H4 (cell line): ENCODE results near the gene HIRA. TPM values are rescaled to one million over a fixed set of nuclear protein-coding genes. Genes with fewer than 3 reads are reported as not detected.

Experiments
- DNase-seq: peaks from one replicate; pipeline ENCODE4 v3.0.0-alpha.2; 2015; ENCODE audit warnings: low spot score
- total RNA-seq: library from RNA; depleted of rRNA; stranded (reverse); fragments of >200 nt; shearing (Covaris generic); gene quantifications from 2 replicates; pipeline ENCODE4 v1.2.3, GENCODE V29; 2014

The HIRA gene
- total RNA-seq, 1 experiment from 2014 or later = 10.0 TPM

DNA sequence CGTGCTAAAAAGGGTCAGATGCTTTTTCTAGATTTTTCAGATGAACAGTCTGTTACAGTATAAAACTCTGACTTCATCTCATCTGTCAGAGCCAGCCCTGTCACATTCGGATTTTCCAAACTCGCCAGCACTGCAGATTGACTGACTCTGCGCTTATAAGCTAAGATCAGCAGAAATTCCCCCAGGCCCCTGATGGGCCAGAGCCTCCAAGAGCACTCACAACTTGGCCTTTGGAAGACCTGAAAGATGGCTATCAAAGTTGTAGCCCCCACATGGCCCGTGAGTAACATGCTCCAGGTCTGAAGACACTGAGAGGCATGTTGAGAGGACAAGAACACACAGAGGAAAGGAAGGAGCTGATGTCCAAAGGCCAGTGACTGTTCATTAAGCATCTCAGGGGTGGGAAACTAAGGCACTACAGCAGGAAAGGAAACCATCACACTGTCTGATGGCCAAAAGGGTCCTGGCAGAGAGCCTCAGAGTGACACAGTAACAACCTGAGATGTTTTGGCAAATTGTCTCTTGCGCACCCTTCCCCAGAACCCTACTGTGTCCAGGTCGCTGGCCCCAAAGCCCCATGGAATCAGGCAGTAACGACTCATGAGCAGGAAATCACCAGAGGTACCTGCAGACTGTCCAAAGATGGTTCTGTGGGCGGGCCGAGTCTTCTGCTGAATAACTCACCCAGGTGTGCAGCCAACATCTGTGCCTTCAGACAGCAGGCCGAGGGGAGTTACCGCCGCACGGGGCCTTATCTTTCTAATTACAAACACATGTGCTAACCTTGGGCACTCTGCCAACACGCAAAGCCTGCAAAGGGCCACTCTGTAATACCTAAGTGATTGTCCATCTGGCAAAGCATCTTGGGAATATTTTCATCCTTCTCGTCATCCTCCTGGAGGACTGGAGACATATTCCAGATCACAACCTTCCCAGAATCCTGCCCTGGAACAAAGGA is 23.6 kb downstream of the HIRA start:
- no peak for DNase-seq

DNA sequence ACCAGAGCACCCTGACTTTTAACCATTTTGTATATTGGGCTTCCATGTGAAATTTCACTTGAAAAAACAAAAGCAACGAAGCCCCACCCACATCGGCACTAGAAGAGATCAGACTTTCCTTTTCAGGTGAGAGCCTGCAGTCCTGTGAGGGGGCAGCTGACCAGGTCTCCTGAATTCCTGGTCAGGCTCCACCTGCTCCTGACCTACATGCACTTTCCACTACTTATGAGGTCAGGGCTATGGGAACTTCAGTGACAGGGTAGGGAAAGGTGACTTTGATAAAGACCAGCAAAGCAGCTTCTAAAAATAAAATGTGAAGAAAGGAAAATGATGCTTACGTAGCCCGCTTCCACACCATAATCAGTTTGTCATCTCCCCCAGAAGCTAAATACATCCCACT is 24.7 kb downstream of the HIRA start:
- no peak for DNase-seq

DNA sequence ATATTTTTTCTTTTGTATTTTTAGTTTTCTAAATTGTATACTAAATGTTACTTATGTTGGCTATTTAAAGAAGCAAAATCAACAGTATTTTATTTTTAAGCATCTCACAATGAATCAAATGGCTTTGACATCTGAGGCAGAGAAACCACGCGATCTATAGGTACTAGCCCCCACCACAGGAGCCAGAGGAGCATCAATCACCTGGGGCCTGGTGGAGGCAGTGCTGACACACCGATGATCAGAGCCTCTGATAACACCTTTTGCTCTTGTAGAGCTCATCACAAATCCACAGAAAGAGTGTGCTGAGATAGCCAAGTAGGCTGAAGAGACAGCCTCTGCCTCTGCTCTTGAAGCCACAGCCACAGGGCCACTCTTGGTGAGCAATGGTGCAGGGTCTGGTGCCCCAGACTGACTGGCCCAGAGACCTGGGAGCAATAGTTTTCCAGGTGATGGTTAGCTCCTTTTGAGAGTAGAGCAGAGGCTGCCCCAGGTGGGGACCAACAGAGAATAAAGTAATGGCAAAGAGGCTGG is 25.2 kb downstream of the HIRA start:
- DNase-seq = no peak

DNA sequence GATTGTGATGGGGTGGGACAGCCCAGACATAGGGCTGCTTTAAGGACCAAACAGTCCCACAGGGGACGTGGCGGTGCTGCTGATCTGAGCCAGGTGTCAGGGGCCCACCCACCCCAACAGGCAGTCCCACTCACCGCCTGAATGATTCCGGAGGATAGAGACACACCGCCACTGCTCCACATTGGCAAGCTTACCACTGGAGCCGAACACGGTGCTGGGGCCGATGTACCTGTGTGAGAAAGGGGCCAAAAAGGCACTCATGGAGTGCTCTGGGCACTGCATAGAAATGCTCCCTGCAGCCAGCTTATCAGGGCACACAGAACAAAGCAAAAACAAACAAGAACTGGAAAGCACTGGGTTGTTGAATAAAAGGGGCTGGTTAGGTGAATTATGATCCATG is 25.9 kb downstream of the HIRA start:
- DNase-seq = no peak

DNA sequence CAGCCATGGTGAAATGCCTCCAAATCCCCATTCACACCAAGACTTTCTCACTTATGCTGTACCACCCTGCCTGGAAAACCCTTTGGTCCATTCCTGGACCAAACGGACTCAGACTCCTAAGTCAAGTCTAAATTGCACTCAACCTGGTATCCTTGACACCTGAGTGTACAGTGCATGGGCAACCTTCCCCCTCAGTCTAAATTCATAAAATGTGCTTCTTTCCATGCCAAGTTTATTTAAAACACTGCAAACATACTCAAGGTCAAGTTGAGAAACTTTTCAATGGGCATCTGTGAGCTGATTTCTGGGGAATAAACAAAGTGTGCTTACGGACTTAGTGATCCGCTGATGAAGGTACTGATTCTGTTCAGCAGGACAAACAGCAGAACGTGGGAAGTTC is 26.4 kb downstream of the HIRA start:
- DNase-seq = no peak

DNA sequence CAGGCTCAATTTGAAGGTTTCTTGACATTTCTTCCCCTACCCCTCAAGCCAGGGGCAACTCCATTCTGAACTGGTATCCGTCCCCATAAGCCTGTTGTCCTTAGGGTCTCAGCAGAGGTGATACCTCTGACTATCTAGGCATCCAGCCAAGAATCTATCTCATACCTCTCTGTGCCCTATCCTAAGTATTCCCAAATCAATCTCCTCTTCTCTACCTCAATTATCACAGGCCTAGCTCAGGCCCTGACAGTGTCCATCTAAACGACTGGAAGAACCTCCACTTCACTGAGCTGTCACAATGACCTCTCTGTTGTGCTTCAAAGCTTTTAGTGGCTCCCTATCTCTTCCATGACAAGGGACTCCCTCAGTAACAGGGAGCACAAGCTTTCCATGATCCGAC is 26.9 kb downstream of the HIRA start:
- DNase-seq = no peak

DNA sequence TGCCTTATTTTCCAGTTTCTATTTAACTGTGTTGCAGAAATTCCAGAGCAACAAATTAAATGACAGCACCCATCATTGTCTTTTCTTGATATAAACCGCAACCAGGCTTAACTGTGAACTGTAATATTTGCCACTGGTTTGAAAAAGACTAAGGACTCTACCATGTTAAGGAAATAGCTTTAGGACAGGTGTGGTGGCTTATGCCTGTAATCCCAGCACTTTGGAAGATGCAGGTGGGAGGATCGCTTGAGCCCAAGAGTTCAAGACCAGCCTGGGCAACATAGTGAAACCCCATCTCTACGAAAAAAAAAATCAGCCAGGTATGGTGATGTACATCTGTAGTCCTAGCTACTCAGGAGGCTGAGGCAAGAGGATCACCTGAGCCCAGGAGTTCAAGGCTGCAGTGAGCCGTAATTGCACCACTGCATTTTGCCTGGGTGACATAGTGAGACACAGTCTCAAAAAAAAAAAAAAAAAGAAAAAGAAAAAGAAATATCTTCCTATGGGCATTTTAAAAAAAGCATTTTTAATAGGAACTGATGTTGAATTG is 28.8 kb downstream of the HIRA start:
- DNase-seq = no peak

DNA sequence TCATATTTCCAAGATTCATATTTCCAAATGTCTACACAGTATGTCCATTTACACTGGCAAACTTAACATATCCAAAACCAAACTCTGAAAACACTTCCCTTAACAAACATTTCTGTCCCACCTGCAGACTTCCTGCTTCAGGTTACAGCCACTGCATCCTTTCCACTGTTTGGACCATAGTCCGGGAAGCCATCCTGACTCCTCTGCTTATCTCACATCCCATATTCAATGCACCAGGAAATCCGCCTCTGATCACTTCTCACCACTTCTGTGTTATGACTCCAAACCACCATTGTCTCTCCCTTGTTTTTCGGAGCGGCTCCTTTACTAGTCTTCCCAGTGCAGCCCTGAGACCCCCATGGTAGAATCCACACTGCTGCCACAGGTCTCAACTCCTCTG is 30.1 kb downstream of the HIRA start:
- no peak for DNase-seq

DNA sequence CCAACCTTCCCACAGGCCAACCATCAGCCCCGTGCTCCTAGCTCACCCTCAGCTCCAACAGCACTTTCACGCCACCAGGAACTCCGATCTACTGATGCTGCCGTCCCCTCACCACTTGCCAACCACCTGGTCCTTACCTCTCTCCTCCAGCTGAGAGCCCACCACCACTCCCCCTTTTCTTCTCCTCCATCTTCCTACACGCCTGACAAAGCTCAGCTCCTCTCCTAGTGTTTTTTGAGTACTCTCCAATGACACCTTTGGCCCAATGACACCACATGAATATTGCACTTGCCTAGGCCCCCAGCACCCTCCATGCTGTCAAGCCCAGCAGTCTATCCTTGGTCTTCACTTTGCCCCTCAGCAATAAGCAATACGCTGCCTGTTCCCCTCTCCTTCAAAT is 30.7 kb downstream of the HIRA start:
- DNase-seq = no peak

DNA sequence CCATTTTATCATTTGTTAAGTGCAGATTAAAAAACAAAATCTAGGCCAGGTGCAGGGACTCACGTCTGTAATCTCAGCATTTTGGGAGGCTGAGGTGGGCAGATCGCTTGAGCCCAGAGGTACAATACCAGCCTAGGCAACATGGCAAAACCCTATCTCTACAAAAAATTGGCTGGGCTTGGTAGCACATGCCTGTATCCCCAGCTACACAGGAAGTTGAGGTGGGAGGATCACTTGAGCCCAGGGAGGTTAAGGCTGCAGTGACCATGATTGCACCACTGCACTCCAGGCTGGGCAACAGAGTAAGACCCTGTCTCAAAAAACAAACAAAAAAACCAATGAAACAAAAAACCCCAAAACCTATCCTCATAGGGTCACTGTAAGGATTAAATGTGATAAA is 32.9 kb downstream of the HIRA start:
- no peak for DNase-seq

DNA sequence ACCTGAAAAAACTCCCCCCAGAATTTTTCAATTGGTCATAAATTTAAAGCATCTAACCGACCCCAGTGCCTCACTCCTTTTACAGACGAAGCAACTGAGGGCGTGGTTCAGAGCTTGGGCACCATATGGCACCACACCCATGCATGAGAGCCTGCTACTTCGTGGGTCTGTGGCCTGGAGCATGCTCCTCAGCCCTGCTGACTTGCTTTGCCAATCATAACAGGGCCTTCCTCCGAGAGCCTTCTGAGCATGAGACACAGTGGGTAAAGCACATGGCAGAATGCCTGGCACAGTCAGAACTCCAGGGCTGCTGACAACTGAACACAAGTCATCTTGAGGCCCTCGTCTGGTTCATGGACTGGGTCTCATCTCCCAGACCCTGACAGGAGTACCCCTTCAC is 33.3 kb downstream of the HIRA start:
- no peak for DNase-seq

DNA sequence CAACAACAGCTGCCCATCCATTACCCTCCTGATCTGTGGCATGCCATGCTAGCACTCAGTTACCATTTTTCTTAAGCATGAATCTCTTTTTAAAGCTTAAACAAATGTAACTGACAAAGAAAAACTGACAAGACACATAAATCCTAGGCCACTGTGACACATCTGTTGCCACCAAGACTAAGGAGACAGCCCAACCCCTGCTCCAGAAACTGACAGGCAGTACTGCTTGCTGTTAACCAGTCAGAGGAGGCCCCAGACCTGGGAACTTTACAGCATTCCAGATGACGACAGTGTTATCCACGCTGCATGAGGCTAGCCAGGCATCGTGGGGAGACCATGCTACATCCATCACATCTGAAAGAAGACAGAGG is 33.8 kb downstream of the HIRA start:
- DNase-seq = no peak

DNA sequence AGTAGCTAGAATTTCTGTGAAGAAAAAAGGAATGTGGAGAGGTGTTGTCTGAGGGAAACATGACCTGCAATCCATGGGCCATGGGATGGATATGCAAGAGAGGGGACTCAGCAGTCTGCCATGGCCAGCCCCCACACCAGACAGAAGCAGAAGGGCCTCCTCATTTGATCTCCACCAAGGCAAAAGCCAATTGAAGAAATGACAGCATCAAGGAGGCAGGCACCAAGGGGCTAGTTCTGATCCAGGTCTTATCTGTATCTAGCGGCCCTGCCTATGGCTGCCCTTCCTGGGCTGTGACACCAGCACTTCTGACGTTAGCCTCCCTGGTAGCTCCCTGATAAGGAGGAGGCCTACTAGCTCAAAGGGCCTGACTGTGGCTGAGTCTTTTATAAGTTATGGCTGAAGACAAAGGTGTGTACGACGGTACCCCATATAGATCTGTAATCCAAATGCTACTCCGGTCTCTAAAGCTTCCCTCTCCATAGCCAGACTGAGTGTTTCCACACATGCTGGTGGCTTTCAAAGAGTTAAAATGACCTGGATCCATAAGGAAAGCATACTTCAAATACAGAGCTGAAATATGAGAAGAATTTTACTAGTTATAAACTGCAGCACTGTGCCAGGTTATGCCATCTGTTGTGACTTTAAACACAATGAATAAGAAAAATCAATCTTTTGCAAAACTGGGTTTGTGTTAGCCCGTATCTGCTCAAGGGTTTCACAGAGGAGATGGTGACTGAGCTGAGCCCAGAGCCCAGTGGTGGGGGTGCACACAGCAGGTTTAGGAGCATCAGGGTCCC is 34.4 kb downstream of the HIRA start:
- DNase-seq = no peak

DNA sequence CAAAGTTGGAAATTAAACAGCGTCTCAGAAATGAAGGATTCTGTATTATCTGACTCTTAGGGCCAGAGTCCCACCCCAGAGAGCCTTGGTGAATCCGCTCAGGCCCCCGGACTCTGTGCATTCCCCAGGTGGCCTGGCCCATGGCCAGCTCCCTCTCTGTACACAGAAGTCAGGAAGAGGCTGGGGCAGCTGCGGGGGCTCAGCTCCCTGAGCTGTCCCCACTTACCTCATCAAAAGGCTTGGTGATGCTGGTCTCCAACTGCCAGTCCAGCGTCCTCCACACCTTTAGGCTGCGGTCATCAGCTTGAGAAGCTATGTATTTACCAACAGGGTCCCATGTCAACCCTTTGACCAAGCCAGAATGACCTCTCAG is 35.0 kb downstream of the HIRA start:
- DNase-seq = no peak

DNA sequence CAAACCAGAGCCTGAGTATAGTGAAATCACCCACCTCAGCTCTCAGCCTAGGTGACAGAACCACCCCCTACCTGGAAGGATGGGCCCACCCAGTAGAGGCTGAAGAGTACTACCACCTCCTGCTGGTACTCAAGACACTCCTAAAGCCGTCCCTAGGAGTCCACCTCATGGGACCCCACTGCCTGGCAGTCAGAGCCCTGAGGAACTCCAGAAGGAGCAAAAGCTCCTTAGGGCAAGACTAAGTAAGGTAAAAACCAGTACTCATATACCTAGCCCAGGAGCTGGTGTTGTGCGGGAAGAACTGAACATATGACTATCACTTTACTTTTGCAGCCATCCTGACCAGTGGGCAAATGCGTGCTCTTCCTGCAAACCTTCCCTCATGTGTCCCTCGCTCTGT is 36.3 kb downstream of the HIRA start:
- DNase-seq = no peak

DNA sequence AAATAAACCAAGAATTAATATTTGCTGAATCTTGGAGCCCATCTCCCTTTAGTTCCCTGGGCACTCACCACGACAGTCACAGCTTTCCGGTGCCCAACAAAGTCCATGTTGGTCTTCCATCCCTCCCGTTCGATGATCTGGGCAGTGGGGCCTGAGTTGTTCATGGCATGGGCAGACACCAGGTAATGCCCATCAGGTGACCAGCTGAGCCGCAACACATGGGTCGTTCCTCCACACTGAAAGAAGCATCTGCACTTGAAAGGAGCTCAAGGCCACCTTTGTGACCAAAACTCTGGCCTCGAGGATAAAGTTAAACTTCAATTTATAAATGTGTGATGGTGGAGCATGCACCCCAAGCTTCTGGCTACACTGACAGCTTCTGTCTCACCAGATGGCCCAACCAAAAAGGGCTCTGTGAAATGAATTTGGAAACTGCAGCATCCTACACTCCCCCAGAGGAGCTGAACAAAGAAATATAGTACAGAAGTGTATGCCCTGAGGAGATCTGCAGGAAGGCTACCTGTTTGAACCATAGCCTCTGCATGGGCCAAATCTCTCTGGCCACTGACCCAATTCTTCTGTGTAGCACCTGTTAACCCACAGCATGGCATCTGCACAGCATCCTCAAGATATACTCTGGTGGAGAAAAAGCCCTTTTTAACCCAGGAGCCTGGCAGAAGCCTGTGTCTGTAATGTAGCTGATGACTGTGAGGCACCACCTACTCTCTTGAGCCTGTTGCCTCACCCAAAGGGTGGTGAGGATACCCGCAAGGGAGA is 37.1 kb downstream of the HIRA start:
- no peak for DNase-seq

DNA sequence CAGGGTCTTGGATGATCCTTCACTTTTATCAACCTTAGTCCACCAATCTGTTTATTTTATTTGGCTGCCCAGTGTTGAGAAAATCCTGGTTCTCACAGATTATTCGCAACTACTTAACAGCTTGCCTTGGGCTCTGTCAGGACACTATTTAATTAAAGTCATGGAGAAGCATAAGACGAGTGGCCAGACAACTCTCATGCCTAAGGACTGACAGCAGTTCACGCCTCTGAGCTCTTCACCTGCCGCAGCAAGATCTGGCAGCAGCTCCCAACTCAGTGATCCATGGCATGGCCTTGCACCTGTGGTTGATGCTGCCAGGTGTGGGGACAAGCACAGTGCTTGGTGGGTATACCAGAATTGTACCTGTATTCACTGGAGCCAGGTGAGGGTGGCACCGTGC is 37.8 kb downstream of the HIRA start:
- no peak for DNase-seq

DNA sequence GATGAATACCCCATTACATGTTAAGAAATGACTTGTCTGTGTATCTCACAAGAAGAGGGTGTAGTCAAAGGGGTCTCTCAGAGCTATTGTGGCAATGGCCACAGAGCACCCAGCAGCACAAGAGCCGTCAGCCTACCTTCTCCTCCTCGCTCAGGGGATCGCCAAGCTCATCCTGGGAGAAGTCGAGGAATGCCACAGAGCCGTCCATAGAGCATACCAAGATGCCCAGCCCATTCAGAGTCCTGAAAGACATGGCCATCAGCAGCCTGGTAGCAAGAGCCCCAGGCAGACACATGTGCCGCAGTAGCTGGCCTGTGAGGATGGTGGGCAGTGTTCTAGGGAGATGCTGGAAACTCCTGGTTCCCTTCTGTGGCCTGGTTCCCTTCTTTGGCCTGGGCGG is 44.0 kb downstream of the HIRA start:
- DNase-seq = no peak

DNA sequence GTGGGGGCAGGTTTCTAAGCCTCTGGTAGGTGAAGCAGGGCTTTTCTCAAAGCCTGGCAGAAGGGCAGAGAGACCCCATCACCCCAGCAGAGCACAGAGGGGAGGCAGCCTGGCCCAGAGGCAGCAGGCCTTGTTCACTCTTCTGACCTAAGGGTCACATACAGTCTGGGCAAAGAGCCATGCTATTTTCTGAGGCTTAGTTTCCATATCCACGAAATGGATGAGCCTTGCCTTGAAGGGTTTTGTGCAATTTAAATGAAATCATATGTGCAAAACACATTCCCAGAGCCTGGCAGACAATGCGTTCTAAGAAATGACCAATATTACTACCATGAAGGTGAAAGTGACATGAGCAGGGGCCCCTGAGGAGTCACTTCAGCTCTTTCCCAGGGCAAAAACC is 44.5 kb downstream of the HIRA start:
- DNase-seq = no peak

DNA sequence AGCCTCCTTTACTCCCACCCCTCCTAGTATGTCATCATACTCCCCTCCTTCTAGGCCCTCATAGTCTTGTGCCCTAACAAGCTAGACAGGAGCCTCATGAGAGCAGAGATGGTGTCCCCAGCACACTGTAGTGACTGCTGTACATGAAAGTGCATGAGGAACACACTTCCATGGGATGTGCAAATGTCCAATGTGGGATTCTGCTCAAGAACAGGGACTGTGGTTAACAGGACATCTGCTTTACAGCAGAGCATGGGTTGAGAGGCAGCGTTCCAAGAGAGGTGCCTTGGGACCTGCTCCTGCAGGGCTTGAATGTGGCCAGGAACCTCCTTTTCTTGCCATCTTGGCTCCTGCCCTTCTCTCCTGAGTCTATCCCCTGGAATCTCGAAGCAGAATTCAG is 45.3 kb downstream of the HIRA start:
- DNase-seq = no peak

DNA sequence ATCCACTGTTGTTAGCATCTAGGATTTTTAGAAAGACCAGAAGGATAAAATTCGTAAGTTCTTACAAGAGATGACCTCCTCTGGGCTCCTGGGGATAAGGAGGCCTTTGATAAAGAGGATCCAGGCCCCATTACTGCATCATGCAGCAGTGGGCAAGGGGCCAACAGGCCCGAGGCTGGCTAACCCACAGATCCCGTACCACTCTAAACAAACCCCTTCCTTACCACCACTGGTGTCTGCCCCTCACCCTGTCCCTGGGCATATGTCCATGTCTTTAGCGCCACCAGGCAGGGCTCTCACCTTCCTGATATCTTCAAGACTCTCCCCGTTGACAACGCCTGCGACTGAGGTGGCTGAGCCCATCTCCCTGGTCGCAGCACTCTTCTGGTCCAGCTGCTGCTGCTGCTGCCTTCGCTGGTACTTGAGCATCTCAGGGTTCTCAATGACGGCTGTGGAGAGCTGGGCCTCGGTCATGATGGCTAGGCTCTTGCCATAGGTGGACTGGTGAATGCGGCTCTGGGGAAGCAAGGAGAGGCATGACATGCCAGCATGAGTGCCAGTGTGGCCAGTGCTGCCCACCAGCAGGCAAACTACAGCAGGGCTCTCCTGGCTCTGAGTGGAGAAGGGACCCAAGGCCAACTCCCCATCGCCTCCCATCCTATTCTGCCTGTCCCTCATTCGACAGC is 46.2 kb downstream of the HIRA start:
- no peak for DNase-seq
